Keratinocyte (primary cell): ENCODE results near the gene PAQR7.

Source experiments
- EZH2 ChIP-seq: IDR thresholded peaks from one replicate; pipeline ENCODE4 v1.6.1; 2012; ENCODE audit warnings: inconsistent platforms, mild to moderate bottlenecking, low read length, moderate library complexity
- TF ChIP-seq, protein P1 (sequence below), 3 experiments: IDR thresholded peaks in 1 of 3; conservative IDR thresholded peaks in 1 of 3; optimal IDR thresholded peaks in 1 of 3; 2 replicates in 2 of 3; 3 replicates in 1 of 3; pipeline versions ENCODE3 to v1.5.1; 2011; ENCODE audit warnings: low read length in 3 of 3, mild to moderate bottlenecking in 3 of 3, moderate library complexity in 2 of 3, control low read depth in 1 of 3, inconsistent platforms in 1 of 3; ENCODE audit not compliant: insufficient read depth in 2 of 3; ENCODE audit errors: extremely low read depth in 1 of 3

DNA sequence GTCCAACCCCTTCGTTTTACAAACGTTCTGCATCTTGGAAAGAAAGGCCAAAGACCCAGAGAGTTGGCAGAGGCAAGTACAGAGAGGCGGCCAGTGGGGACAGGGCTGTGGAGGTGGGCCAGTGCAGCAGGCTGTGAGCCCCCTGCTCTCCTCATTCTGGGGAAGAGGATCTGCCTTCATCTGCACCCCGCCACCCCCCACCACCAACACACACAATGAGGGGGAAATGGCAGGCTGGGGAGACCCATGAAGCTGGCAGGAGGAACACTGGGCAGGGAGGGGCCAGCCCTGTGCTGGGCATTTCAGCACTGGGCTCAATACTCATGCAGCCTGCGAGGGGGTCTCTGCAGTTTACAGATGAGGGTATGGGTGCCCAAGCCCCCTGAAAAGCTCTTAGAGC is 16.1 kb upstream of the PAQR7 start:
- TF ChIP-seq, protein P1, sequence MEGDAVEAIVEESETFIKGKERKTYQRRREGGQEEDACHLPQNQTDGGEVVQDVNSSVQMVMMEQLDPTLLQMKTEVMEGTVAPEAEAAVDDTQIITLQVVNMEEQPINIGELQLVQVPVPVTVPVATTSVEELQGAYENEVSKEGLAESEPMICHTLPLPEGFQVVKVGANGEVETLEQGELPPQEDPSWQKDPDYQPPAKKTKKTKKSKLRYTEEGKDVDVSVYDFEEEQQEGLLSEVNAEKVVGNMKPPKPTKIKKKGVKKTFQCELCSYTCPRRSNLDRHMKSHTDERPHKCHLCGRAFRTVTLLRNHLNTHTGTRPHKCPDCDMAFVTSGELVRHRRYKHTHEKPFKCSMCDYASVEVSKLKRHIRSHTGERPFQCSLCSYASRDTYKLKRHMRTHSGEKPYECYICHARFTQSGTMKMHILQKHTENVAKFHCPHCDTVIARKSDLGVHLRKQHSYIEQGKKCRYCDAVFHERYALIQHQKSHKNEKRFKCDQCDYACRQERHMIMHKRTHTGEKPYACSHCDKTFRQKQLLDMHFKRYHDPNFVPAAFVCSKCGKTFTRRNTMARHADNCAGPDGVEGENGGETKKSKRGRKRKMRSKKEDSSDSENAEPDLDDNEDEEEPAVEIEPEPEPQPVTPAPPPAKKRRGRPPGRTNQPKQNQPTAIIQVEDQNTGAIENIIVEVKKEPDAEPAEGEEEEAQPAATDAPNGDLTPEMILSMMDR (optimal IDR thresholded peaks at IDR 0.05 in 1 of 3, IDR thresholded peaks at IDR 0.05 in 1 of 3, conservative IDR thresholded peaks at IDR 0.05 in 1 of 3; ENCODE audit: extremely low read depth in 1 of 3, insufficient read depth in 2 of 3, low read length in 3 of 3): no peak
- TF ChIP-seq EZH2: no peak
